PC-9 (cell line): ENCODE results near the gene OLFML2A. TPM values are rescaled to one million over a fixed set of nuclear protein-coding genes. Genes with fewer than 3 reads are reported as not detected.
"Not testable (repeated sequence)": the region's sequence is repeated elsewhere in the genome, so short reads cannot be mapped to it uniquely, and the experiment has no call there.

ENCODE experiments used
- BruUV-seq: library from RNA; stranded (reverse); fragments of 400-500 nt; replicated peaks from 2 replicates; lab custom pipeline; 2021; lab: Mats Ljungman, UMichigan
- CTCF ChIA-PET: fragments of 300-600 bp; sonication (Branson Sonifier 250); formaldehyde crosslinking; loops from one replicate; lab custom pipeline; 2022; ENCODE audit warnings: antibody characterized with exemption; lab: Charles Lee
- POLR2A ChIA-PET: fragments of 300-600 bp; sonication (Branson Sonifier 250); formaldehyde crosslinking; loops from one replicate; lab custom pipeline; 2022; ENCODE audit warnings: antibody characterized with exemption; ENCODE audit not compliant: unreplicated experiment; lab: Charles Lee
- DNase-seq, 2 experiments: peaks; one replicate each; pipeline versions ENCODE4 v3.0.0 to v3.0.0-alpha.2; 2015 to 2022; ENCODE audit warnings: mixed read lengths in 1 of 2
- H2AFZ ChIP-seq: fragments of 200-600 bp; sonication (generic); 2 replicates; pipeline ENCODE4 v1.8.1; 2017; ENCODE audit warnings: antibody characterized with exemption
- H3F3A ChIP-seq: fragments of 200-600 bp; sonication (generic); 2 replicates; pipeline ENCODE4 v1.8.1; 2017; ENCODE audit warnings: antibody characterized with exemption, mild to moderate bottlenecking, low read depth; ENCODE audit not compliant: insufficient read depth
- H3K27ac ChIP-seq: fragments of 200-600 bp; sonication (generic); 2 replicates; pipeline ENCODE4 v1.6.1; 2016; ENCODE audit warnings: mixed run types
- H3K27me3 ChIP-seq: fragments of 200-600 bp; sonication (generic); 2 replicates; pipeline ENCODE4 v1.6.1; 2016; ENCODE audit warnings: low read depth, mixed run types; ENCODE audit not compliant: insufficient read depth
- H3K36me3 ChIP-seq: fragments of 200-600 bp; sonication (generic); 2 replicates; pipeline ENCODE4 v1.6.1; 2016; ENCODE audit warnings: low read depth, mixed run types
- H3K4me1 ChIP-seq: fragments of 200-600 bp; sonication (generic); replicated peaks from 2 replicates; pipeline ENCODE4 v1.6.1; 2016; ENCODE audit warnings: mixed run types; ENCODE audit not compliant: insufficient read depth
- H3K4me2 ChIP-seq: fragments of 200-600 bp; sonication (generic); 2 replicates; pipeline ENCODE4 v1.6.1; 2017; ENCODE audit warnings: mixed run types
- H3K4me3 ChIP-seq: fragments of 200-600 bp; sonication (generic); 2 replicates; pipeline ENCODE4 v1.6.1; 2016; ENCODE audit warnings: mixed run types
- H3K79me2 ChIP-seq: fragments of 200-600 bp; sonication (generic); 2 replicates; pipeline ENCODE4 v1.6.1; 2017; ENCODE audit warnings: low read depth, mixed run types
- H3K9me2 ChIP-seq: fragments of 200-600 bp; sonication (generic); 2 replicates; pipeline ENCODE4 v1.8.1; 2017; ENCODE audit warnings: mild to moderate bottlenecking; ENCODE audit not compliant: insufficient read depth
- H3K9me3 ChIP-seq: fragments of 200-600 bp; sonication (generic); 2 replicates; pipeline ENCODE4 v1.8.1; 2016; ENCODE audit warnings: low read depth; ENCODE audit not compliant: insufficient read depth
- H4K20me1 ChIP-seq: fragments of 200-600 bp; sonication (generic); 2 replicates; pipeline ENCODE4 v1.8.1; 2017; ENCODE audit not compliant: insufficient read depth
- EZH2 ChIP-seq: fragments of 200-600 bp; sonication (generic); IDR thresholded peaks from 2 replicates; pipeline ENCODE4 v1.8.0; 2017; ENCODE audit warnings: antibody characterized with exemption, low read depth
- intact Hi-C: fragments of 100-400 bp; cut with micrococcal nuclease; formaldehyde crosslinking; loops from one replicate; pipeline ENCODE4 v1.10.0; 2022; ENCODE audit not compliant: unreplicated experiment
- total RNA-seq: library from RNA; stranded (reverse); gene quantifications from 2 replicates; pipeline ENCODE4 v1.2.3, GENCODE V29; 2021
- TF ChIP-seq, protein P1 (sequence below): fragments of 200-600 bp; sonication (generic); conservative IDR thresholded peaks from 2 replicates; pipeline ENCODE4 v1.6.1; 2017; ENCODE audit warnings: mixed run types, antibody characterized with exemption, mild to moderate bottlenecking, moderate library complexity

The OLFML2A gene
- total RNA-seq, 1 experiment from 2014 or later: 5.7 TPM

DNA sequence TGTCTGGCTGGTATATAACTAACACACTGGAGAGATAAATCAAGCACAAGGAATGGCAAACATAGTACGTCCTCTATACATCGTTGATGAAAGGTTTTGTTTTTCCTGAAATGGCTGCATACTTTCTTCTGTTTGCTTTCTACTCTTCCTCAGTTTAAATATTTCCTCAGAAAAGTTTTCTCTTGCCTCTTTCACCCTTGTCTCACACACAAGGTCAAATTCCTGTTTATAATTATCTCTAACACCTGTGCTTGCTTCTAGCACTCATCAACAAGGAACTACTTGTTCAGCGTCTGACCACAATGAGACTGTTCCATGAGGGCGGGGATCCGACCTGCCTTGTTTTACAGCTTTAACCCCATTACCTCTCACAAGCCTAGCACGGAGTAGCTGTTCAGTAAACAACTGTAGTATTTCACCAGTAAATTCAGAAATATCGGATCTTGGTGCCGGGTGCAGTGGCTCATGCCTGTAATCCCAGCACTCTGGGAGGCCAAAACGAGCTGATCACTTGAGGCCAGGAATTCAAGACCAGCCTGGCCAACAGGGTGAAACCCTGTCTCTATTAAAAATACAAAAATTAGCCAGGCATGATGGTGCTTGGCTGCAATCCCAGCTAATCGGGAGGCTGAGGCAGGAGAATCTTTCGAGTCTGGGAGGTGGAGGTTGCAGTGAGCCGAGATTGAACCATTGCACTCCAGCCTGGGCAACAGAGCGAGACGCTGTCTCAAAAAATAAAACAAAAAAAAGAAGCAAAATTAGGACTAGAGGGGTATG, 42.8 kb upstream of the OLFML2A start:
- DNase-seq: peak; percentile 60 to 93
- H3K4me1 ChIP-seq: peaks cover 34% of the 10 kb centered on the region
- no peak overlapping the region for H2AFZ ChIP-seq
- ChIA-PET CTCF (interaction anchor here (0.6 to 1.8 kb wide), 4 partner anchors 9 to 75 kb away, joined by 4 to 9 read pairs (median 6); no protein-coding TSS in a partner anchor), POLR2A (interaction anchor here (0.6 to 1.2 kb wide), 6 partner anchors 30 to 527 kb away, joined by 3 to 9 read pairs (median 6); partner anchors contain the start of gene GAPVD1)
- H3K9me3 ChIP-seq: no peaks in the 10 kb centered on the region
- TF ChIP-seq, protein P1, sequence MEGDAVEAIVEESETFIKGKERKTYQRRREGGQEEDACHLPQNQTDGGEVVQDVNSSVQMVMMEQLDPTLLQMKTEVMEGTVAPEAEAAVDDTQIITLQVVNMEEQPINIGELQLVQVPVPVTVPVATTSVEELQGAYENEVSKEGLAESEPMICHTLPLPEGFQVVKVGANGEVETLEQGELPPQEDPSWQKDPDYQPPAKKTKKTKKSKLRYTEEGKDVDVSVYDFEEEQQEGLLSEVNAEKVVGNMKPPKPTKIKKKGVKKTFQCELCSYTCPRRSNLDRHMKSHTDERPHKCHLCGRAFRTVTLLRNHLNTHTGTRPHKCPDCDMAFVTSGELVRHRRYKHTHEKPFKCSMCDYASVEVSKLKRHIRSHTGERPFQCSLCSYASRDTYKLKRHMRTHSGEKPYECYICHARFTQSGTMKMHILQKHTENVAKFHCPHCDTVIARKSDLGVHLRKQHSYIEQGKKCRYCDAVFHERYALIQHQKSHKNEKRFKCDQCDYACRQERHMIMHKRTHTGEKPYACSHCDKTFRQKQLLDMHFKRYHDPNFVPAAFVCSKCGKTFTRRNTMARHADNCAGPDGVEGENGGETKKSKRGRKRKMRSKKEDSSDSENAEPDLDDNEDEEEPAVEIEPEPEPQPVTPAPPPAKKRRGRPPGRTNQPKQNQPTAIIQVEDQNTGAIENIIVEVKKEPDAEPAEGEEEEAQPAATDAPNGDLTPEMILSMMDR: no peak
- no peak for TF ChIP-seq EZH2
- H3K27me3 ChIP-seq: no peaks in the 10 kb centered on the region
- H3K36me3 ChIP-seq: peaks cover 14% of the 10 kb centered on the region; the same call in 1 of the 2 replicates
- 0 out of 2 replicates have a peak, but pooled peaks cover 5% of the 10 kb centered on the region for H4K20me1 ChIP-seq
- H3K79me2 ChIP-seq: peaks cover 38% of the 10 kb centered on the region
- H3K4me3 ChIP-seq: peak overlapping the region; percentile 20; the same call in 1 of the 2 replicates
- peak overlapping the region; percentile 60 for H3K4me2 ChIP-seq
- peaks cover 31% of the 10 kb centered on the region for H3F3A ChIP-seq
- no peaks in the 10 kb centered on the region; the same call in 1 of the 2 replicates for H3K9me2 ChIP-seq
- intact Hi-C loops: loop anchor here (2.0 kb wide), 2 partner anchors 19 to 37 kb away; partner anchors contain the start of gene NR6A1
- no TSS peak for BruUV-seq
- H3K27ac ChIP-seq: peak overlapping the region; percentile 80

DNA sequence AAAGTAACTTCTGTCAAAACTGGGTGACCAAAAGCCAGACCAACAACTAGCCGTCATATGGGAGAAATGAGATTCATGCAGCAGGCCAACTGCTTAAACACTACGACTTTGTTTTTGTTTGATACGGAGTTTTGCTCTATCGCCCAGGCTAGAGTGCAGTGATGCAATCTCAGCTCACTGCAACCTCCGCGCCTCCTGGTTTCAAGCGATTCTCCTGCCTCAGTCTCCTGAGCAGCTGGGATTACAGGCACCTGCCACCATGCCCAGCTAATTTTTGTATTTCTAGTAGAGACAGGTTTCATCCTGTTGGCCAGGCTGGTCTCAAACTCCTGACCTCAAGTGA, 42.2 kb upstream of the OLFML2A start:
- peak overlapping the region; percentile 80 for H3K27ac ChIP-seq
- peak overlapping the region; percentile 60 for H3K4me2 ChIP-seq
- POLR2A ChIA-PET: interaction anchor here (0.6 to 1.2 kb wide), 5 partner anchors 10 to 527 kb away, joined by 3 to 10 read pairs (median 6); partner anchors contain the start of gene GAPVD1

DNA sequence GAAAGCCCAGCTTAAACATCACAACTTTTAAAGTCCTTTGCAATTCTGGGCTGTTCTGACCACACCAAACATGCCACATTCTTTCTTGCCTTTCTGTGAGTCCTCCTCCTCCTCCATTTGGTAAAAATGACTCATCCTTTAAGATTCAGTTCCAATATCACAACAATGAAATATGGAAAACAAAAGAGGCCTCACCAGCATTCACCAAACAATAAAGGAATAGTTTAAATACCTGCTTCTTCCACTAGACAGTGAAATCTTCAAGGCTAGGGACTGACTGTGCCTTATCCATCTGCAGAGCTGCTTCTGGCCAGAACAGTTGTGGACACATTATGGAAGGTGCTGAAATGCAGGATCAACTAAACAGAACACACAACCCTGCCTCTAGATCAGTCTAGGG, 41.8 kb upstream of the OLFML2A start:
- no peak overlapping the region for H2AFZ ChIP-seq
- TF ChIP-seq EZH2: no peak
- TF ChIP-seq, protein P1: no peak
- no TSS peak for BruUV-seq

More for the DNA sequence above, 42.2 kb upstream of the OLFML2A start:
- not testable (repeated sequence) for H3K9me3 ChIP-seq, BruUV-seq, H2AFZ ChIP-seq, H3K4me3 ChIP-seq, H3K27me3 ChIP-seq, H4K20me1 ChIP-seq, DNase-seq, H3K9me2 ChIP-seq
- peaks cover 44% of the 10 kb centered on the region for H3K79me2 ChIP-seq
- intact Hi-C loops: loop anchor here (1.0 to 2.0 kb wide), 3 partner anchors 18 to 76 kb away; partner anchors contain the start of gene NR6A1
- peaks cover 31% of the 10 kb centered on the region for H3F3A ChIP-seq
- H3K36me3 ChIP-seq: peaks cover 14% of the 10 kb centered on the region; the same call in 1 of the 2 replicates
- peaks cover 34% of the 10 kb centered on the region for H3K4me1 ChIP-seq
- CTCF ChIA-PET: interaction anchor here (0.6 to 1.8 kb wide), 4 partner anchors 23 to 118 kb away, joined by 4 to 7 read pairs (median 5); partner anchors contain the start of gene WDR38

DNA sequence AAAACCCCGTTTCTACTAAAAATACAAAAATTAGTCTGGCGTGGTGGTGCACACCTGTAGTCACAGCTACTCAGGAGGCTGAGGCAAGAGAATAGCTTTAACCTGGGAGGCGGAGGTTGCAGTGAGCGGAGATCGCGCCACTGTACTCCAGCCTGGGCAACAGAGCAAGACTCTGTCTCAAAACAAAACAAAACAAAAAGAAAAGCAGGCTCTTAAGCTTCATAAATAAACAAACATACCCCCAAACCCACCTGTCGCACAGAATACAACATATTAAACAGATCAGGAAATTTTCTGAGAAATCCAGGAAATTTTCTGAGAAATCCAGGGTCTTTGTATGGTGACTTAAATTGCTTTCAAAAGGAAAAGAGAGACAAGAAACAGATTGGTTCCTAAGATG, 38.9 kb upstream of the OLFML2A start:
- H4K20me1 ChIP-seq, BruUV-seq, POLR2A ChIA-PET, H3K4me3 ChIP-seq, H2AFZ ChIP-seq, H3K9me2 ChIP-seq, intact Hi-C loops, H3K27ac ChIP-seq, H3K27me3 ChIP-seq, H3K4me2 ChIP-seq, H3K36me3 ChIP-seq, DNase-seq, H3K9me3 ChIP-seq: not testable (repeated sequence)
- H3F3A ChIP-seq: peaks cover 31% of the 10 kb centered on the region
- peaks cover 42% of the 10 kb centered on the region for H3K79me2 ChIP-seq
- H3K4me1 ChIP-seq: peaks cover 31% of the 10 kb centered on the region
- CTCF ChIA-PET: interaction anchor here (1.1 kb wide), 1 partner anchor 10 kb away, joined by 3 read pairs; no protein-coding TSS in a partner anchor

More for the DNA sequence above, 41.8 kb upstream of the OLFML2A start:
- Histone ChIP-seq H4K20me1 (0 out of 2 replicates have a peak, but pooled peaks cover 5% of the 10 kb centered on the region), H3K9me3 (no peaks in the 10 kb centered on the region), H3K79me2 (peaks cover 47% of the 10 kb centered on the region), H3K27ac (peak overlapping the region; percentile 80), H3K27me3 (no peaks in the 10 kb centered on the region), H3K9me2 (no peaks in the 10 kb centered on the region; the same call in 1 of the 2 replicates), H3K4me2 (peak overlapping the region; percentile 60), H3K4me1 (peaks cover 34% of the 10 kb centered on the region), H3F3A (peaks cover 31% of the 10 kb centered on the region), H3K4me3 (no peak overlapping the region), H3K36me3 (peaks cover 14% of the 10 kb centered on the region; the same call in 1 of the 2 replicates)
- intact Hi-C loops: loop anchor here (1.0 to 2.0 kb wide), 3 partner anchors 18 to 77 kb away; partner anchors contain the start of gene NR6A1
- POLR2A ChIA-PET: interaction anchor here (0.6 to 1.2 kb wide), 5 partner anchors 9 to 526 kb away, joined by 3 to 10 read pairs (median 6); partner anchors contain the start of gene GAPVD1
- CTCF ChIA-PET: interaction anchor here (0.7 to 1.8 kb wide), 4 partner anchors 8 to 118 kb away, joined by 3 to 5 read pairs (median 4); partner anchors contain the start of gene WDR38
- peak; percentile 45 to 89 for DNase-seq
